Measurements from ENCODE around the gene COX8A.

DNA sequence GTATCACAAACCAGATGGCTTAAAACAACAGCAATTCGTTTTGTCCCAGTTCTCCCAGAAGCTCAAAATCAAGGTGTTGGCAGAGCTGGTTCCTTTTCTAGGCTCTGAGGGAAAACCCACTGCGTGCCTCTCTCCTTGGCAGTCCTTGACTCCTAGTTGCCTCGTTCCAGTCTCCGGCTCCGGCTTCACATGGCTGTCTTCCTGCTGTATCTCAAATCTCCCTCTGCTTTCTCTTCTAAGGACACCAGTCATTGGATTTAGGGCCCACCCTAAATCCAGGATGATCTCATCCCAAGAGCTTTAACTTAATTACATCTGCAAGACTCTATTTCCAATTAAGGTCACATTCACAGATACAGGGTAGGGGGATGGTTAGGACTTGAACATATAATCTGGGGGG lies 44.8 kb upstream of the COX8A start:
- no peak for TF ChIP-seq POLR2A (IDR thresholded peaks at IDR 0.05)
- TF ChIP-seq, protein P1, sequence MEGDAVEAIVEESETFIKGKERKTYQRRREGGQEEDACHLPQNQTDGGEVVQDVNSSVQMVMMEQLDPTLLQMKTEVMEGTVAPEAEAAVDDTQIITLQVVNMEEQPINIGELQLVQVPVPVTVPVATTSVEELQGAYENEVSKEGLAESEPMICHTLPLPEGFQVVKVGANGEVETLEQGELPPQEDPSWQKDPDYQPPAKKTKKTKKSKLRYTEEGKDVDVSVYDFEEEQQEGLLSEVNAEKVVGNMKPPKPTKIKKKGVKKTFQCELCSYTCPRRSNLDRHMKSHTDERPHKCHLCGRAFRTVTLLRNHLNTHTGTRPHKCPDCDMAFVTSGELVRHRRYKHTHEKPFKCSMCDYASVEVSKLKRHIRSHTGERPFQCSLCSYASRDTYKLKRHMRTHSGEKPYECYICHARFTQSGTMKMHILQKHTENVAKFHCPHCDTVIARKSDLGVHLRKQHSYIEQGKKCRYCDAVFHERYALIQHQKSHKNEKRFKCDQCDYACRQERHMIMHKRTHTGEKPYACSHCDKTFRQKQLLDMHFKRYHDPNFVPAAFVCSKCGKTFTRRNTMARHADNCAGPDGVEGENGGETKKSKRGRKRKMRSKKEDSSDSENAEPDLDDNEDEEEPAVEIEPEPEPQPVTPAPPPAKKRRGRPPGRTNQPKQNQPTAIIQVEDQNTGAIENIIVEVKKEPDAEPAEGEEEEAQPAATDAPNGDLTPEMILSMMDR (IDR thresholded peaks at IDR 0.05): no peak
